Gastrocnemius medialis (tissue), 4 donors: ENCODE measurements around the gene DDAH1. TPM values are rescaled to one million over a fixed set of nuclear protein-coding genes. Genes with fewer than 3 reads are reported as not detected.

Experiments
- ATAC-seq, 2 donors: fragments of 150-250 bp; one replicate each; pipeline ENCODE4 v1.9.1; 2016
- DNase-seq, 2 donors: peaks; one replicate each; pipeline ENCODE4 v3.0.0-alpha.2; 2019
- H3K27ac ChIP-seq, 4 donors: fragments of 200-600 bp; sonication (generic); 1 replicate in 1 of 4; 2 replicates in 3 of 4; pipeline ENCODE4 v1.5.1; 2016 to 2018; ENCODE audit warnings: mild to moderate bottlenecking in 2 of 4, moderate library complexity in 1 of 4
- H3K27me3 ChIP-seq, 3 donors: fragments of 200-600 bp; sonication (generic) in 2 of 3; 1 replicate in 1 of 3; 2 replicates in 2 of 3; pipeline versions ENCODE4 v1.5.1 to v1.6.0; 2016 to 2019; ENCODE audit warnings: mild to moderate bottlenecking in 1 of 3, moderate library complexity in 1 of 3
- H3K36me3 ChIP-seq, 2 donors: fragments of 200-600 bp; sonication (generic) in 1 of 2; one replicate each; pipeline ENCODE4 v1.5.1; 2017 to 2018
- H3K4me1 ChIP-seq, 2 donors: fragments of 200-600 bp; sonication (generic) in 1 of 2; one replicate each; pipeline ENCODE4 v1.5.1; 2016 to 2017; ENCODE audit warnings: mild to moderate bottlenecking in 2 of 2
- H3K4me3 ChIP-seq, 4 donors: fragments of 200-600 bp; sonication (generic) in 3 of 4; 1 replicate in 1 of 4; 2 replicates in 3 of 4; pipeline ENCODE4 v1.5.1; 2016 to 2019; ENCODE audit warnings: mild to moderate bottlenecking in 2 of 4
- H3K9me3 ChIP-seq, 3 donors: fragments of 200-600 bp; sonication (generic) in 2 of 3; 1 replicate in 1 of 3; 2 replicates in 2 of 3; pipeline ENCODE4 v1.5.1; 2016 to 2019
- POLR2A ChIP-seq, 2 donors: fragments of 450-650 bp; IDR thresholded peaks; one replicate each; pipeline ENCODE4 v1.6.1; 2017; ENCODE audit warnings: antibody characterized with exemption in 2 of 2, mild to moderate bottlenecking in 2 of 2, moderate library complexity in 2 of 2
- in situ Hi-C, 4 donors: fragments of 200-750 bp; cut with MboI; loops; one replicate each; pipeline versions ENCODE4 v1.15.0 to v1.8.0; 2017; ENCODE audit warnings: low sequenced_read_pairs in 4 of 4
- intact Hi-C: fragments of 100-400 bp; cut with DNase I; formaldehyde crosslinking; loops from one replicate; pipeline ENCODE4 v1.15.1; 2023; ENCODE audit warnings: low total_unique reads
- total RNA-seq, 4 donors: library from RNA; depleted of rRNA; stranded (reverse); fragments of >200 nt; gene quantifications; one replicate each; pipeline versions ENCODE4 v1.1.0 to v1.2.3, GENCODE V29; 2016
- TF ChIP-seq, protein P1 (sequence below), 5 experiments: fragments of 450-650 bp in 3 of 5; fragments of 200-600 bp in 2 of 5; sonication (generic) in 2 of 5; IDR thresholded peaks in 4 of 5; conservative IDR thresholded peaks in 1 of 5; 1 replicate in 4 of 5; 2 replicates in 1 of 5; pipeline ENCODE4 v1.5.1; 2016 to 2019; ENCODE audit warnings: antibody characterized with exemption in 5 of 5, mild to moderate bottlenecking in 3 of 5, moderate library complexity in 3 of 5

Gene DDAH1
- total RNA-seq, 4 donors from 2014 or later = 5.9 to 28.7 (median 13.2) TPM

DNA sequence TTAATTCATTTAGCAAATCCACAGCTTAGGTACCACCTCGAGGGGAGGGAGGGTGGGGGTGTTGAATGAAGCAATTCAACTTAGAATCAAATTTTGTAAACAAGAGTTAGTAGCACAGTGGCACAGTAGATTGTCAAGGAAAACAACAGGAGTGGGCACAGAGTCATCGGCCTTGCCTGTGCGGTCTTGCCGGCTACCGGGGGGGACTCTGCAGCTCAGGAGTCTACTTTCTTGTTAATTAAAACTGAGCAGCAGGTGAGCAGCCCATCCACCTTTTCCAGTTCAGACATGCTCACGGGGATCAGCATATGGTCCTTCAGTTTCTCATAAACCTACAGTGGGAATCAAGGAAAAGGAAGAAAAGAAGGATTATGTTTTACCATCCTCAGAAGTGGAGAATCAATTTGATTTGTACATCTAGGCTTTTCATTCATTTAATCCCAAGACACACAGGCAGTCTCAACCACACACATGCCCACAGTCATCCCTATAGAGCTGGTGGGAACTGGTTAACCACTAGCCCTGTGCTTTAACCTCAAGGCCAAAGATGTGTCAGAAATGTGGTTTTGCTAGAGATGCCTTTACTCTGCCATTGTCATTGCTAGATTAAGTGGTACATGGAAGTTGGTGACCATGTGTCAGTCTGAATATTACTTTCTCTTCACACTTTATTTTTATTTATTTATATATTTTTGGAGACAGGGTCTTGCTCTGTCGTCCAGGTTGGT lies 143.6 kb downstream of the DDAH1 start:
- in situ Hi-C loops (loop anchor here in 1 of 4 donors (10.0 to 25.0 kb wide), 2 partner anchors 253 to 566 kb away; no protein-coding TSS in a partner anchor), intact Hi-C loops (no loop called here)
- no peak for TF ChIP-seq POLR2A (IDR thresholded peaks at IDR 0.05)
- TF ChIP-seq, protein P1, sequence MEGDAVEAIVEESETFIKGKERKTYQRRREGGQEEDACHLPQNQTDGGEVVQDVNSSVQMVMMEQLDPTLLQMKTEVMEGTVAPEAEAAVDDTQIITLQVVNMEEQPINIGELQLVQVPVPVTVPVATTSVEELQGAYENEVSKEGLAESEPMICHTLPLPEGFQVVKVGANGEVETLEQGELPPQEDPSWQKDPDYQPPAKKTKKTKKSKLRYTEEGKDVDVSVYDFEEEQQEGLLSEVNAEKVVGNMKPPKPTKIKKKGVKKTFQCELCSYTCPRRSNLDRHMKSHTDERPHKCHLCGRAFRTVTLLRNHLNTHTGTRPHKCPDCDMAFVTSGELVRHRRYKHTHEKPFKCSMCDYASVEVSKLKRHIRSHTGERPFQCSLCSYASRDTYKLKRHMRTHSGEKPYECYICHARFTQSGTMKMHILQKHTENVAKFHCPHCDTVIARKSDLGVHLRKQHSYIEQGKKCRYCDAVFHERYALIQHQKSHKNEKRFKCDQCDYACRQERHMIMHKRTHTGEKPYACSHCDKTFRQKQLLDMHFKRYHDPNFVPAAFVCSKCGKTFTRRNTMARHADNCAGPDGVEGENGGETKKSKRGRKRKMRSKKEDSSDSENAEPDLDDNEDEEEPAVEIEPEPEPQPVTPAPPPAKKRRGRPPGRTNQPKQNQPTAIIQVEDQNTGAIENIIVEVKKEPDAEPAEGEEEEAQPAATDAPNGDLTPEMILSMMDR (IDR thresholded peaks at IDR 0.05 in 4 of 5, conservative IDR thresholded peaks at IDR 0.05 in 1 of 5) = no peak
- Histone ChIP-seq H3K9me3 (no peaks in the 10 kb centered on the region), H3K27ac (peak overlapping the region in 1 of 4 donors; percentile 17), H3K36me3 (no peaks in the 10 kb centered on the region), H3K27me3 (no peaks in the 10 kb centered on the region), H3K4me1 (peaks cover 1 to 6% of the 10 kb centered on the region in 2 donors), H3K4me3 (no peak overlapping the region)
- no peak for ATAC-seq
- DNase-seq = no peak

- DNase-seq (no peak), ATAC-seq (no peak)
- peaks cover 7 to 10% of the 10 kb centered on the region in 2 donors for H3K4me1 ChIP-seq
- TF ChIP-seq, protein P1 (IDR thresholded peaks at IDR 0.05 in 4 of 5, conservative IDR thresholded peaks at IDR 0.05 in 1 of 5) = no peak
- no peak for TF ChIP-seq POLR2A (IDR thresholded peaks at IDR 0.05)
- no peak overlapping the region for H3K4me3 ChIP-seq
- in situ Hi-C loops = loop anchor here in 1 of 4 donors (10.0 to 25.0 kb wide), 2 partner anchors 254 to 567 kb away; no protein-coding TSS in a partner anchor
- H3K36me3 ChIP-seq = no peaks in the 10 kb centered on the region
- no peaks in the 10 kb centered on the region for H3K27me3 ChIP-seq
- H3K27ac ChIP-seq = peak overlapping the region in 1 of 4 donors; percentile 49
- no peaks in the 10 kb centered on the region for H3K9me3 ChIP-seq
- intact Hi-C loops = no loop called here
Observed at GRCh38 chr1:85320371-85321131, 144.4 kb downstream of the DDAH1 start.

GRCh38 chr1:85319931-85320330 lies 145.0 kb downstream of the DDAH1 start:
- Histone ChIP-seq H3K27ac (peak overlapping the region in 1 of 4 donors; percentile 49), H3K27me3 (no peaks in the 10 kb centered on the region), H3K9me3 (no peaks in the 10 kb centered on the region), H3K4me3 (no peak overlapping the region), H3K4me1 (peaks cover 12 to 16% of the 10 kb centered on the region in 2 donors), H3K36me3 (no peaks in the 10 kb centered on the region)
- DNase-seq (no peak), ATAC-seq (no peak)
- no peak for TF ChIP-seq POLR2A (IDR thresholded peaks at IDR 0.05)
- TF ChIP-seq, protein P1 (IDR thresholded peaks at IDR 0.05 in 4 of 5, conservative IDR thresholded peaks at IDR 0.05 in 1 of 5) = no peak
- intact Hi-C loops = no loop called here
- in situ Hi-C loops = loop anchor here (10.0 to 25.0 kb wide), 3 partner anchors 255 to 567 kb away; partner anchors contain the start of gene CCN1 (in 1 of the 4)

DNA sequence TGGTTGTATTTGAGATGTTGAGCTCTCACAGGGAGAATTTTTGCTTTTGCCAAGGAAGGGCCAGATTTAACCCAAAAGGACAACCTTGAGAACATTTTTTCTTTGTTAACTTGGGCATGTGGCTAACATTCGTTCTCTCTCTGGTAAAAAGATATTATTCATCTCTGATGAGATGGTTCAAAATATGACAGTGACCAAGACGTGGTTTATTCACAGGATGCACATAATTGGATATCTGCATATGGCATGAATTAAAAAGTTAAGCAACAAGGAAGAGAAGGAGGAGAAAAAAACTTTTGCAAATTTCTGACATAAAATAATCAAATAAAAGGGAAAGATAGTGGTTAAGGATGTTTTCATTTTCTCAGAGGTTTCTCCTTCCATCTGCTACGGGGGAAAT lies 145.5 kb downstream of the DDAH1 start:
- no peak overlapping the region for H3K4me3 ChIP-seq
- H3K27ac ChIP-seq = no peak overlapping the region
- no peak for DNase-seq
- no peaks in the 10 kb centered on the region for H3K36me3 ChIP-seq
- ATAC-seq = no peak
- intact Hi-C loops (no loop called here), in situ Hi-C loops (loop anchor here (10.0 to 25.0 kb wide), 3 partner anchors 255 to 568 kb away; partner anchors contain the start of gene CCN1 (in 1 of the 4))
- no peaks in the 10 kb centered on the region for H3K9me3 ChIP-seq
- TF ChIP-seq, protein P1 (IDR thresholded peaks at IDR 0.05 in 4 of 5, conservative IDR thresholded peaks at IDR 0.05 in 1 of 5) = no peak
- no peak for TF ChIP-seq POLR2A (IDR thresholded peaks at IDR 0.05)
- no peaks in the 10 kb centered on the region for H3K27me3 ChIP-seq
- peaks cover 16 to 20% of the 10 kb centered on the region in 2 donors for H3K4me1 ChIP-seq
